MM.1S (cell line): ENCODE data around the gene ZNRF1.

Source experiments
- DNase-seq: peaks from one replicate; pipeline ENCODE4 v3.0.0-alpha.2; 2015
- H2AFZ ChIP-seq: fragments of 300-600 bp; sonication (generic); 2 replicates; pipeline ENCODE4 v1.6.0; 2016; ENCODE audit warnings: antibody characterized with exemption, low read length
- H3F3A ChIP-seq: fragments of 300-600 bp; sonication (generic); 2 replicates; pipeline ENCODE4 v1.6.1; 2016; ENCODE audit warnings: mild to moderate bottlenecking, antibody characterized with exemption, low read length, moderate library complexity, mixed read lengths; ENCODE audit not compliant: insufficient read depth
- H3K27ac ChIP-seq: fragments of 300-600 bp; sonication (generic); 2 replicates; pipeline ENCODE4 v1.5.1; 2016; ENCODE audit warnings: mild to moderate bottlenecking, low read length
- H3K27me3 ChIP-seq: fragments of 300-600 bp; sonication (generic); replicated peaks from 2 replicates; pipeline ENCODE4 v1.6.0; 2016; ENCODE audit warnings: low read length; ENCODE audit not compliant: insufficient read depth
- H3K36me3 ChIP-seq: fragments of 300-600 bp; sonication (generic); replicated peaks from 2 replicates; pipeline ENCODE4 v1.6.1; 2016; ENCODE audit warnings: mild to moderate bottlenecking, low read length, mixed read lengths; ENCODE audit not compliant: insufficient read depth
- H3K4me1 ChIP-seq: fragments of 300-600 bp; sonication (generic); 2 replicates; pipeline ENCODE4 v1.6.1; 2016; ENCODE audit warnings: low read length, mixed read lengths
- H3K4me2 ChIP-seq: fragments of 300-600 bp; sonication (generic); 2 replicates; pipeline ENCODE4 v1.6.0; 2016; ENCODE audit warnings: low read depth, low read length
- H3K4me3 ChIP-seq: fragments of 300-600 bp; sonication (generic); 2 replicates; pipeline ENCODE4 v1.5.1; 2016; ENCODE audit warnings: low read length, mixed read lengths
- H3K79me2 ChIP-seq: fragments of 300-600 bp; sonication (generic); 2 replicates; pipeline ENCODE4 v1.6.1; 2016; ENCODE audit warnings: mixed run types, low read length, mixed read lengths
- H3K9ac ChIP-seq: fragments of 300-600 bp; sonication (generic); 2 replicates; pipeline ENCODE4 v1.6.1; 2016; ENCODE audit warnings: low read length, mixed read lengths
- H3K9me2 ChIP-seq: fragments of 300-600 bp; sonication (generic); replicated peaks from 2 replicates; pipeline ENCODE4 v1.6.1; 2016; ENCODE audit warnings: mild to moderate bottlenecking, low read length, mixed read lengths; ENCODE audit not compliant: insufficient read depth
- H3K9me3 ChIP-seq: fragments of 300-600 bp; sonication (generic); replicated peaks from 2 replicates; pipeline ENCODE4 v1.6.1; 2016; ENCODE audit warnings: mild to moderate bottlenecking, low read length, mixed read lengths; ENCODE audit not compliant: insufficient read depth
- H4K20me1 ChIP-seq: fragments of 300-600 bp; sonication (generic); 2 replicates; pipeline ENCODE4 v1.6.1; 2016; ENCODE audit warnings: mild to moderate bottlenecking, low read length, moderate library complexity, mixed read lengths; ENCODE audit not compliant: insufficient read depth
- EZH2 ChIP-seq: fragments of 300-600 bp; sonication (generic); optimal IDR thresholded peaks from 2 replicates; pipeline ENCODE3; 2017; ENCODE audit warnings: low read depth, mild to moderate bottlenecking, antibody characterized with exemption, low read length, mixed read lengths
- EZH2phosphoT487 ChIP-seq: fragments of 300-600 bp; sonication (generic); IDR thresholded peaks from 2 replicates; pipeline ENCODE4 v1.6.1; 2018; ENCODE audit warnings: antibody characterized with exemption, low read length
- TF ChIP-seq, protein P1 (sequence below): fragments of 300-600 bp; sonication (generic); IDR thresholded peaks from 2 replicates; pipeline ENCODE4 v1.5.1; 2016; ENCODE audit warnings: antibody characterized with exemption, low read length, mixed read lengths

Gene ZNRF1

DNA sequence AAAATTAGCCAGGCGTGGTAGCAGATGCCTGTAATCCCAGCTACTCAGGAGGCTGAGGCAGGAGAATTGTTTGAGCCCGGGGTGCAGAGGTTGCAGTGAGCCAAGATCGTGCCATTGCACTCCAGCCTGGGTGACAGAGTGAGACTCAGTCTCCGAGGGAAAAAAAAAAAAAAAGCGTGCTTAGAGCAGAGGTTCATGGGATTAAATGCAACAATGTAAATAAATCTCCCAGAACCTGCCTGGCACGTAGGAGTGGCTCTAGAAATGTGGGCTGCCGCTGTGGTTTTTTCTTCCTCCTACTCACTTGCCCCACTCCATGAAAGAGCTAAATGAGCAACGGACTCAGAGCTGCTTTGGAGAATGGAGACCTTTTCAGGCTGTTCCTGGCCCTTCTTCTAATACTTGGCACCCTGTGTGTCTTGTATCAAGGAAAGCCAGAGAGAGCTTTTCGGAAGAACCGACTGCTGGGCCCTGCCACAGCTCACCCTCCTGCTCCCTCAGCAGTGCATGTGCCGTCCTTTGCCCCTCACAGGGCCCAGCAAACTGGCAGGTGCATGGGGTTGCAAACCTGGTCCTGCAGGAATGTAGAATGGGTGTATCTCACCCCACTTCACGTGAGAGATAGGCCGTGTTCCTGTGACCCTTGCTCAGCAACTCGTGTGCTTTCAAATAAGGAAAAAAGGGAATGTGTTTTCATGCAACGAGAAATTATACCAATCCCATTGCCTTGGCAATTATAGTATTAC, 65.8 kb downstream of the ZNRF1 start:
- Histone ChIP-seq H3K9me3 (no peaks in the 10 kb centered on the region), H3K9ac (no peak overlapping the region), H3K4me1 (no peaks in the 10 kb centered on the region), H3K79me2 (no peaks in the 10 kb centered on the region), H3K36me3 (no peaks in the 10 kb centered on the region), H3K9me2 (no peaks in the 10 kb centered on the region), H3K27me3 (no peaks in the 10 kb centered on the region), H3K4me3 (no peak overlapping the region), H3K27ac (no peak overlapping the region), H3F3A (no peaks in the 10 kb centered on the region), H4K20me1 (no peaks in the 10 kb centered on the region), H2AFZ (no peak overlapping the region), H3K4me2 (no peak overlapping the region)
- TF ChIP-seq, protein P1, sequence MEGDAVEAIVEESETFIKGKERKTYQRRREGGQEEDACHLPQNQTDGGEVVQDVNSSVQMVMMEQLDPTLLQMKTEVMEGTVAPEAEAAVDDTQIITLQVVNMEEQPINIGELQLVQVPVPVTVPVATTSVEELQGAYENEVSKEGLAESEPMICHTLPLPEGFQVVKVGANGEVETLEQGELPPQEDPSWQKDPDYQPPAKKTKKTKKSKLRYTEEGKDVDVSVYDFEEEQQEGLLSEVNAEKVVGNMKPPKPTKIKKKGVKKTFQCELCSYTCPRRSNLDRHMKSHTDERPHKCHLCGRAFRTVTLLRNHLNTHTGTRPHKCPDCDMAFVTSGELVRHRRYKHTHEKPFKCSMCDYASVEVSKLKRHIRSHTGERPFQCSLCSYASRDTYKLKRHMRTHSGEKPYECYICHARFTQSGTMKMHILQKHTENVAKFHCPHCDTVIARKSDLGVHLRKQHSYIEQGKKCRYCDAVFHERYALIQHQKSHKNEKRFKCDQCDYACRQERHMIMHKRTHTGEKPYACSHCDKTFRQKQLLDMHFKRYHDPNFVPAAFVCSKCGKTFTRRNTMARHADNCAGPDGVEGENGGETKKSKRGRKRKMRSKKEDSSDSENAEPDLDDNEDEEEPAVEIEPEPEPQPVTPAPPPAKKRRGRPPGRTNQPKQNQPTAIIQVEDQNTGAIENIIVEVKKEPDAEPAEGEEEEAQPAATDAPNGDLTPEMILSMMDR, result no peak
- TF ChIP-seq EZH2phosphoT487 (no peak), EZH2 (no peak)
- no peak for DNase-seq

DNA sequence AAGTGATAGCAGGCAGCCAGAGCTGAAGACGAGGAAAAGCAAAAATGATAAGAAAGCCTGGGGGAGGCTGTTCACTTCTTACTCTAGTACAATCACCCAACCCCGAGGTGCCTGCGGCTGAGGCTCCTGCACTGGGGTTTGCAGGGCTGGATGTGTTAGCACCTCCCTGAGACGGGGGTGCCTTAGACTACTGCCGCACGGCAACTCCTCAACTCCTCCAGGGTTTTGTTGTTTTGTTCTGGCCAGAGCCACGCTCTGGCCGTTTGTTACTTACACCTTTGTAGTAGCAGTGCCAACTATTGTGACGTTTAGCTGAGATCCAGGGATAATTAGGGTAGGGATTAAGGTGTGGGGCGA, 66.3 kb downstream of the ZNRF1 start:
- Histone ChIP-seq H3K36me3 (no peaks in the 10 kb centered on the region), H3K4me1 (no peaks in the 10 kb centered on the region), H3K9ac (no peak overlapping the region), H3F3A (no peaks in the 10 kb centered on the region), H3K4me2 (no peak overlapping the region), H3K4me3 (no peak overlapping the region), H3K9me2 (no peaks in the 10 kb centered on the region), H3K27me3 (no peaks in the 10 kb centered on the region), H2AFZ (no peak overlapping the region), H3K27ac (no peak overlapping the region), H4K20me1 (no peaks in the 10 kb centered on the region), H3K79me2 (no peaks in the 10 kb centered on the region), H3K9me3 (no peaks in the 10 kb centered on the region)
- TF ChIP-seq, protein P1, result no peak
- TF ChIP-seq EZH2, result no peak
- no peak for TF ChIP-seq EZH2phosphoT487
- no peak for DNase-seq

DNA sequence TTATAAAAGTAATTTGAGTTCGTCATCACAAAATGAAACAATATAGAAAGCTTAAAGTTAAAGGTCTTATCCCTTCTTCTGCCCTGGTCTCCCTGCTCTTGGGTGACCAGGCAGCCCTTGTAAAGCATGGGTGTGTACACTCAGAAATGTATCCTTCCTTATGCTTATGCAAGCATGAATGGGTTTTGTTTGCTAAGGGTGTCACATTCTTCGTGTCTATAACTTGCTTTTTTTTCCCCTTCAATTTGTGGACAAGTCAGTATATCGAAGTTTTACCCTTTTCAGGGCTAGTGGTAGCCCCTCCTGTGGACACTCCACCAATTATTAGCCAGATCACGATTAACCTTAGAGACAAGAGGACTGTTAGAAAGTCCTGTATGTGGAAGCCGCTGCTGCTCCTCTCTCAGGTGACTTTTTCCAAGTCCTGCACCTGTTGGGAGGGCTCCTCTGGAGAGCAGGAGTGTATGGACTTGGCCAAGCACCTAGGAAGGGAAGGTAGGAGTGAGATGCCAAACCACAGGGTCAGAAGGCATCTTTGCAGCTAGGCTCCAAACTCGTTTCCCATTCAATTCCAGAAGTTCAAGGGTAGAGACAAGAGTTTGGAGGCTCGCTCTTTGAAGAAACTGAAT, 66.8 kb downstream of the ZNRF1 start:
- H3K9me3 ChIP-seq, result no peaks in the 10 kb centered on the region

More for the DNA sequence above, 66.8 kb downstream of the ZNRF1 start:
- H3K27ac ChIP-seq, result no peak overlapping the region
- no peaks in the 10 kb centered on the region for H3K27me3 ChIP-seq
- H3K9me2 ChIP-seq, result no peaks in the 10 kb centered on the region
- no peak overlapping the region for H2AFZ ChIP-seq
- H4K20me1 ChIP-seq, result no peaks in the 10 kb centered on the region
- no peaks in the 10 kb centered on the region for H3K36me3 ChIP-seq
- H3K9ac ChIP-seq, result no peak overlapping the region
- H3K79me2 ChIP-seq, result no peaks in the 10 kb centered on the region
- no peak overlapping the region for H3K4me3 ChIP-seq
- H3F3A ChIP-seq, result no peaks in the 10 kb centered on the region
- no peak overlapping the region for H3K4me2 ChIP-seq
- H3K4me1 ChIP-seq, result no peaks in the 10 kb centered on the region
- TF ChIP-seq EZH2 (no peak), EZH2phosphoT487 (no peak)
- TF ChIP-seq, protein P1, result no peak
- DNase-seq, result no peak
